Naive thymus-derived CD4-positive, alpha-beta T cell (primary cell): ENCODE results near the gene NPY2R. TPM values are rescaled to one million over a fixed set of nuclear protein-coding genes. Genes with fewer than 3 reads are reported as not detected.

Experiments
- polyA plus RNA-seq, 2 donors: library from polyadenylated mRNA; unstranded; fragments of 300-500 nt; fragmentation: Illumina TruSeq; gene quantifications; one replicate each; pipeline ENCODE4 v1.2.3, GENCODE V29; 2021
- total RNA-seq, 6 experiments: library from RNA in 5 of 6; stranded (reverse) in 5 of 6; gene quantifications; 1 replicate in 5 of 6; 2 replicates in 1 of 6; pipeline ENCODE4 v1.2.3 and lab custom pipeline; 2021 to 2026

NPY2R gene
- total and polyA plus RNA-seq, 7 experiments from 2014 or later: not detected

Other genes starting within 250 kb of the NPY2R start
- 10 to 100 TPM in 2 of 5 experiments, 1 to 10 TPM in 3; 3.2 to 20.5 (median 7.0) TPM for gene MAP9, start 168.3 kb downstream of the NPY2R start, total RNA-seq
- gene MAP9, start 168.3 kb downstream of the NPY2R start, polyA plus RNA-seq: 1 to 10 TPM; 3.4 to 5.0 TPM